MM.1S (cell line): ENCODE results near the gene LEO1.
"Not testable (repeated sequence)": the region's sequence is repeated elsewhere in the genome, so short reads cannot be mapped to it uniquely, and the experiment has no call there.

Source experiments
- DNase-seq: peaks from one replicate; pipeline ENCODE4 v3.0.0-alpha.2; 2015
- H2AFZ ChIP-seq: fragments of 300-600 bp; sonication (generic); 2 replicates; pipeline ENCODE4 v1.6.0; 2016; ENCODE audit warnings: antibody characterized with exemption, low read length
- H3F3A ChIP-seq: fragments of 300-600 bp; sonication (generic); 2 replicates; pipeline ENCODE4 v1.6.1; 2016; ENCODE audit warnings: mild to moderate bottlenecking, antibody characterized with exemption, low read length, moderate library complexity, mixed read lengths; ENCODE audit not compliant: insufficient read depth
- H3K27ac ChIP-seq: fragments of 300-600 bp; sonication (generic); 2 replicates; pipeline ENCODE4 v1.5.1; 2016; ENCODE audit warnings: mild to moderate bottlenecking, low read length
- H3K27me3 ChIP-seq: fragments of 300-600 bp; sonication (generic); replicated peaks from 2 replicates; pipeline ENCODE4 v1.6.0; 2016; ENCODE audit warnings: low read length; ENCODE audit not compliant: insufficient read depth
- H3K36me3 ChIP-seq: fragments of 300-600 bp; sonication (generic); replicated peaks from 2 replicates; pipeline ENCODE4 v1.6.1; 2016; ENCODE audit warnings: mild to moderate bottlenecking, low read length, mixed read lengths; ENCODE audit not compliant: insufficient read depth
- H3K4me1 ChIP-seq: fragments of 300-600 bp; sonication (generic); 2 replicates; pipeline ENCODE4 v1.6.1; 2016; ENCODE audit warnings: low read length, mixed read lengths
- H3K4me2 ChIP-seq: fragments of 300-600 bp; sonication (generic); 2 replicates; pipeline ENCODE4 v1.6.0; 2016; ENCODE audit warnings: low read depth, low read length
- H3K4me3 ChIP-seq: fragments of 300-600 bp; sonication (generic); 2 replicates; pipeline ENCODE4 v1.5.1; 2016; ENCODE audit warnings: low read length, mixed read lengths
- H3K79me2 ChIP-seq: fragments of 300-600 bp; sonication (generic); 2 replicates; pipeline ENCODE4 v1.6.1; 2016; ENCODE audit warnings: mixed run types, low read length, mixed read lengths
- H3K9ac ChIP-seq: fragments of 300-600 bp; sonication (generic); 2 replicates; pipeline ENCODE4 v1.6.1; 2016; ENCODE audit warnings: low read length, mixed read lengths
- H3K9me2 ChIP-seq: fragments of 300-600 bp; sonication (generic); replicated peaks from 2 replicates; pipeline ENCODE4 v1.6.1; 2016; ENCODE audit warnings: mild to moderate bottlenecking, low read length, mixed read lengths; ENCODE audit not compliant: insufficient read depth
- H3K9me3 ChIP-seq: fragments of 300-600 bp; sonication (generic); replicated peaks from 2 replicates; pipeline ENCODE4 v1.6.1; 2016; ENCODE audit warnings: mild to moderate bottlenecking, low read length, mixed read lengths; ENCODE audit not compliant: insufficient read depth
- H4K20me1 ChIP-seq: fragments of 300-600 bp; sonication (generic); 2 replicates; pipeline ENCODE4 v1.6.1; 2016; ENCODE audit warnings: mild to moderate bottlenecking, low read length, moderate library complexity, mixed read lengths; ENCODE audit not compliant: insufficient read depth
- EZH2 ChIP-seq: fragments of 300-600 bp; sonication (generic); optimal IDR thresholded peaks from 2 replicates; pipeline ENCODE3; 2017; ENCODE audit warnings: low read depth, mild to moderate bottlenecking, antibody characterized with exemption, low read length, mixed read lengths
- EZH2phosphoT487 ChIP-seq: fragments of 300-600 bp; sonication (generic); IDR thresholded peaks from 2 replicates; pipeline ENCODE4 v1.6.1; 2018; ENCODE audit warnings: antibody characterized with exemption, low read length
- TF ChIP-seq, protein P1 (sequence below): fragments of 300-600 bp; sonication (generic); IDR thresholded peaks from 2 replicates; pipeline ENCODE4 v1.5.1; 2016; ENCODE audit warnings: antibody characterized with exemption, low read length, mixed read lengths

The LEO1 gene

DNA sequence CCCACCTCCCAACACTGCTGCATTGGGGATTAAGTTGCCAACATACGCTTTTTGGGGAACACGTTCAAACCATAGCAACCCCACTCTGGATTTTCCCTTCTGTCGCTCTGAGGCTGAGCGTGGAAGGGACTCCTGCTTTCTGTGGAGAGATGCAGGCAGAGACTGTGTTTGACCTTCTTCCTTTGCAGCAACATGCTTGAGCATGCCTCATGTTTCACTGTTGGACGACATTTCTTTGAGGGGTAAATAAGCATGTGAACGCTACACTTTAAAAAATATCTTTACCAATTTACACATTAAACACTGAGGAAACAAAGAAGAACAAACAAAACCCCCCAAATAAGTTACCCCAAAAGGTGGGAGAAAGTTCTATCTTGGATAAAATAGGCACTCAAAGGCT, 33.2 kb upstream of the LEO1 start:
- Histone ChIP-seq H3K36me3 (no peaks in the 10 kb centered on the region), H3K4me3 (no peak overlapping the region), H3K4me2 (no peak overlapping the region), H3F3A (peaks cover 10% of the 10 kb centered on the region; the same call in 1 of the 2 replicates), H4K20me1 (no peaks in the 10 kb centered on the region), H3K9me3 (no peaks in the 10 kb centered on the region), H3K9me2 (no peaks in the 10 kb centered on the region), H2AFZ (no peak overlapping the region), H3K27ac (no peak overlapping the region), H3K79me2 (no peaks in the 10 kb centered on the region), H3K9ac (no peak overlapping the region), H3K4me1 (peaks cover 34% of the 10 kb centered on the region), H3K27me3 (no peaks in the 10 kb centered on the region)
- no peak for DNase-seq
- TF ChIP-seq EZH2phosphoT487: no peak

DNA sequence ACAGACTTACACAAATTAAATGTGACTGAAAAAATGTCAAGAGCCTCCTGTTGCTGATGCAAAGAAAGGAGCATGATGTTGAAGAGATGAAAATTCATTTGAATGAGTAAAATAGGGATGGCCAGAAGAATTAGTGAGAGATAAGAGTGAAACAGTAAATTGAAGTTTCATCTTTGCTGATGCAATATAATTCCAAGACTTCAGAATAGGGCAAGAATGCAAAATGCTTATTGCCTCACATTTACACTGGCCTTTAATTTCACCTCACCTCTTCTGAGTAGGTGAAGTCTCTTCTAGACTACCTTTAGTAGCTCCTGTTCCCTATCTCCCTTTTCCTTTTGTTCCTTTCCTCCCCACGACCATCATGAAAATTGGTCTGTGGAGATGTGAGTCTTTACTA, 32.1 kb upstream of the LEO1 start:
- Histone ChIP-seq H3K4me1 (peaks cover 27% of the 10 kb centered on the region), H3K79me2 (no peaks in the 10 kb centered on the region), H3K36me3 (no peaks in the 10 kb centered on the region), H3K9me2 (no peaks in the 10 kb centered on the region), H3K9ac (no peak overlapping the region), H4K20me1 (no peaks in the 10 kb centered on the region), H3K9me3 (no peaks in the 10 kb centered on the region), H3K4me3 (no peak overlapping the region), H3K27me3 (no peaks in the 10 kb centered on the region), H3K4me2 (no peak overlapping the region), H3F3A (peaks cover 10% of the 10 kb centered on the region; the same call in 1 of the 2 replicates), H3K27ac (no peak overlapping the region), H2AFZ (no peak overlapping the region)
- no peak for TF ChIP-seq EZH2phosphoT487
- TF ChIP-seq, protein P1, sequence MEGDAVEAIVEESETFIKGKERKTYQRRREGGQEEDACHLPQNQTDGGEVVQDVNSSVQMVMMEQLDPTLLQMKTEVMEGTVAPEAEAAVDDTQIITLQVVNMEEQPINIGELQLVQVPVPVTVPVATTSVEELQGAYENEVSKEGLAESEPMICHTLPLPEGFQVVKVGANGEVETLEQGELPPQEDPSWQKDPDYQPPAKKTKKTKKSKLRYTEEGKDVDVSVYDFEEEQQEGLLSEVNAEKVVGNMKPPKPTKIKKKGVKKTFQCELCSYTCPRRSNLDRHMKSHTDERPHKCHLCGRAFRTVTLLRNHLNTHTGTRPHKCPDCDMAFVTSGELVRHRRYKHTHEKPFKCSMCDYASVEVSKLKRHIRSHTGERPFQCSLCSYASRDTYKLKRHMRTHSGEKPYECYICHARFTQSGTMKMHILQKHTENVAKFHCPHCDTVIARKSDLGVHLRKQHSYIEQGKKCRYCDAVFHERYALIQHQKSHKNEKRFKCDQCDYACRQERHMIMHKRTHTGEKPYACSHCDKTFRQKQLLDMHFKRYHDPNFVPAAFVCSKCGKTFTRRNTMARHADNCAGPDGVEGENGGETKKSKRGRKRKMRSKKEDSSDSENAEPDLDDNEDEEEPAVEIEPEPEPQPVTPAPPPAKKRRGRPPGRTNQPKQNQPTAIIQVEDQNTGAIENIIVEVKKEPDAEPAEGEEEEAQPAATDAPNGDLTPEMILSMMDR: no peak
- no peak for TF ChIP-seq EZH2
- DNase-seq: no peak

DNA sequence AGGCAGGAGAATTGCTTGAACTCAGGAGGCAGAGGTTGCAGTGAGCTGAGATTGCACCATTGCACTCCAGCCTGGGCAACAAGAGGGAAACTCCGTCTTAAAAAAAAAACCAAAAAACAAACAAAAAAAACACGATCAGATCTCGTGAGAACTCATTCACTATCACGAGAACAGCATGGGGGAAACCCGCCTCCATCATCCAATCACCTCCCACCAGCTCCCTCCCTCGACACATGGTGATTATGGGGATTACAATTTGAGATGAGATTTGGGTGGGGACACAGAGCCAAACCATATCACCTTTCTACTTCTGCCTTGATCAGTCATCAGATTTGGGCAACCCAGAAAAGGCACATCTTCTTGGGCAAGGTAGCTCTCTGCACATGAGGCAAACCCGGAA, 31.5 kb upstream of the LEO1 start:
- Histone ChIP-seq H3K4me1 (peaks cover 22% of the 10 kb centered on the region), H3F3A (peaks cover 10% of the 10 kb centered on the region; the same call in 1 of the 2 replicates)
- not testable (repeated sequence) for H3K4me3 ChIP-seq, H3K36me3 ChIP-seq, H3K27me3 ChIP-seq, H2AFZ ChIP-seq, H3K4me2 ChIP-seq, H4K20me1 ChIP-seq, H3K9me2 ChIP-seq, H3K9me3 ChIP-seq, H3K9ac ChIP-seq, H3K27ac ChIP-seq, H3K79me2 ChIP-seq, DNase-seq

DNA sequence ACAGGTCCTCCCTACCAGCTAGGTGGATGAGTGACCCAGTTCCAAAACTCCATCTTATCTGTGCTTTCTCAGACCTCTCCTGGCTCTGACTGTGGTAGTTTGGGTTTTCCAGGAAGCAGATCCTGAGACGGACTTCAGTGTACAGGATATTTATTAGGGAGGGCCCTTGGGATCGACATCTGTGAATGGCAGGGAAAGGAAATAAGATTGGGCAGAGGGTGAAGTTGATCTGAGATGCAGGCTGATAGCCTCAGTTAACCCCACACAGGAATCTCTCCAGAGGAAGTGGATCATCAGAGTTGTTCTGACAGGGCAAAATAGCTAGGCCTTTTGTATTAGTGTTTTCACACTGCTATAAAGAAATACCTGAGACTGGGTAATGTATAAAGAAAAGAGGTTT, 30.8 kb upstream of the LEO1 start:
- Histone ChIP-seq H3K36me3 (no peaks in the 10 kb centered on the region), H3K4me3 (no peak overlapping the region), H3K4me1 (peaks cover 21% of the 10 kb centered on the region), H3K4me2 (no peak overlapping the region), H3K9me2 (no peaks in the 10 kb centered on the region), H2AFZ (no peak overlapping the region), H3K27me3 (no peaks in the 10 kb centered on the region), H3K79me2 (no peaks in the 10 kb centered on the region), H3K9me3 (no peaks in the 10 kb centered on the region), H4K20me1 (no peaks in the 10 kb centered on the region), H3K9ac (no peak overlapping the region), H3F3A (peaks cover 10% of the 10 kb centered on the region; the same call in 1 of the 2 replicates), H3K27ac (no peak overlapping the region)
- DNase-seq: no peak
- TF ChIP-seq, protein P1: no peak
- TF ChIP-seq EZH2phosphoT487: no peak
- TF ChIP-seq EZH2: no peak
